SK-N-SH (cell line): ENCODE data around the gene FNDC11. TPM values are rescaled to one million over a fixed set of nuclear protein-coding genes. Genes with fewer than 3 reads are reported as not detected.

Source experiments
- CTCF ChIA-PET: fragments of 300-600, 350-600 bp; formaldehyde crosslinking; extraction: SDS; loops from one replicate; lab custom pipeline; 2021; lab: Yijun Ruan, JAX
- POLR2A ChIA-PET: fragments of 350-600 bp; sonication (Branson Sonifier 250); formaldehyde crosslinking; extraction: SDS; loops from one replicate; lab custom pipeline; 2020; ENCODE audit warnings: antibody characterized with exemption, inconsistent platforms; lab: Yijun Ruan, JAX
- DNase-seq: peaks from one replicate; pipeline ENCODE4 v3.0.0; 2012
- H2AFZ ChIP-seq: fragments of 200-600 bp; sonication (generic); 2 replicates; pipeline ENCODE4 v1.8.1; 2016; ENCODE audit warnings: antibody characterized with exemption, mild to moderate bottlenecking, low read depth
- H3F3A ChIP-seq: fragments of 200-600 bp; sonication (generic); replicated peaks from 2 replicates; pipeline ENCODE3; 2016; ENCODE audit warnings: antibody characterized with exemption, mild to moderate bottlenecking; ENCODE audit not compliant: insufficient read depth
- H3K27ac ChIP-seq, 2 experiments: fragments of 200-500 bp in 1 of 2; fragments of 200-600 bp in 1 of 2; sonication (Bioruptor generic) in 1 of 2; sonication (generic), shearing (Covaris generic) in 1 of 2; 2 replicates each; pipeline versions ENCODE4 v1.5.1 to v1.6.1; 2014 to 2016; ENCODE audit warnings: low read depth in 2 of 2, inconsistent platforms in 1 of 2, low read length in 1 of 2, mild to moderate bottlenecking in 1 of 2, mixed read lengths in 1 of 2
- H3K27me3 ChIP-seq: fragments of 200-600 bp; sonication (generic), shearing (Covaris generic); 2 replicates; pipeline ENCODE4 v1.6.1; 2016; ENCODE audit warnings: mixed run types; ENCODE audit not compliant: insufficient read depth
- H3K36me3 ChIP-seq, 2 experiments: fragments of 200-500 bp in 1 of 2; fragments of 200-600 bp in 1 of 2; sonication (Bioruptor generic) in 1 of 2; sonication (generic) in 1 of 2; replicated peaks in 1 of 2; 2 replicates each; pipeline versions ENCODE3 to v1.5.1; 2014 to 2016; ENCODE audit warnings: low read length in 1 of 2, mild to moderate bottlenecking in 1 of 2; ENCODE audit not compliant: insufficient read depth in 2 of 2, control insufficient read depth in 1 of 2
- H3K4me1 ChIP-seq, 2 experiments: fragments of 200-500 bp in 1 of 2; fragments of 200-600 bp in 1 of 2; sonication (Bioruptor generic) in 1 of 2; sonication (generic), shearing (Covaris generic) in 1 of 2; 2 replicates each; pipeline versions ENCODE4 v1.5.1 to v1.6.1; 2014 to 2016; ENCODE audit warnings: low read depth in 1 of 2, low read length in 1 of 2, mixed run types in 1 of 2; ENCODE audit not compliant: insufficient read depth in 2 of 2, control insufficient read depth in 1 of 2
- H3K4me2 ChIP-seq: fragments of 200-600 bp; sonication (generic), shearing (Covaris generic); 2 replicates; pipeline ENCODE4 v1.6.1; 2017; ENCODE audit warnings: mixed run types
- H3K4me3 ChIP-seq, 2 experiments: fragments of 200-500 bp in 1 of 2; fragments of 200-600 bp in 1 of 2; sonication (Bioruptor generic) in 1 of 2; sonication (generic), shearing (Covaris generic) in 1 of 2; 2 replicates each; pipeline versions ENCODE4 v1.5.1 to v1.8.1; 2014 to 2016; ENCODE audit warnings: low read depth in 2 of 2, inconsistent platforms in 1 of 2, low read length in 1 of 2, mild to moderate bottlenecking in 1 of 2, mixed read lengths in 1 of 2, moderate library complexity in 1 of 2
- H3K79me2 ChIP-seq: fragments of 200-600 bp; sonication (generic); 2 replicates; pipeline ENCODE4 v1.8.1; 2017; ENCODE audit warnings: mild to moderate bottlenecking; ENCODE audit not compliant: insufficient read depth
- H3K9ac ChIP-seq: fragments of 200-600 bp; sonication (generic); 2 replicates; pipeline ENCODE4 v1.6.1; 2017; ENCODE audit warnings: mixed run types
- H3K9me2 ChIP-seq: fragments of 200-600 bp; sonication (generic); 2 replicates; pipeline ENCODE4 v1.6.1; 2017; ENCODE audit warnings: mixed run types
- H3K9me3 ChIP-seq: fragments of 200-600 bp; sonication (generic); 2 replicates; pipeline ENCODE4 v1.6.1; 2017; ENCODE audit warnings: mixed run types, mild to moderate bottlenecking, moderate library complexity
- H4K20me1 ChIP-seq: fragments of 200-600 bp; sonication (generic); 2 replicates; pipeline ENCODE4 v1.6.1; 2017; ENCODE audit warnings: mild to moderate bottlenecking, mixed run types; ENCODE audit not compliant: insufficient read depth
- CHD2 ChIP-seq: fragments of 150-350 bp; IDR thresholded peaks from 2 replicates; pipeline ENCODE4 v1.6.1; 2018; ENCODE audit warnings: low read length; ENCODE audit not compliant: partially characterized antibody
- CTCF ChIP-seq: fragments of 200-600 bp; sonication (generic); IDR thresholded peaks from 2 replicates; pipeline ENCODE4 v1.6.1; 2017; ENCODE audit warnings: antibody characterized with exemption, mild to moderate bottlenecking, moderate library complexity
- ELF1 ChIP-seq: IDR thresholded peaks from 2 replicates; pipeline ENCODE4 v1.4.0; 2012
- EP300 ChIP-seq, 2 experiments: IDR thresholded peaks; 2 replicates each; pipeline versions ENCODE4 v1.4.0 to v1.6.1; 2012; ENCODE audit warnings: borderline replicate concordance in 1 of 2, low read depth in 1 of 2, low read length in 1 of 2
- FOXJ3 ChIP-seq: sonication (generic); formaldehyde crosslinking; IDR thresholded peaks from 2 replicates; pipeline ENCODE4 v1.5.1; 2020; ENCODE audit warnings: mild to moderate bottlenecking, missing genetic modification reagents
- FOXM1 ChIP-seq: IDR thresholded peaks from 2 replicates; pipeline ENCODE4 v1.4.0; 2012; ENCODE audit warnings: low read depth, mild to moderate bottlenecking
- GABPA ChIP-seq: IDR thresholded peaks from 2 replicates; pipeline ENCODE4 v1.4.0; 2012; ENCODE audit warnings: low read depth, mild to moderate bottlenecking
- NFIC ChIP-seq: IDR thresholded peaks from 2 replicates; pipeline ENCODE4 v1.4.0; 2012; ENCODE audit warnings: borderline replicate concordance
- NRF1 ChIP-seq: IDR thresholded peaks from 2 replicates; pipeline ENCODE4 v1.6.1; 2012; ENCODE audit warnings: low read depth, mild to moderate bottlenecking, low read length
- SIN3A ChIP-seq: IDR thresholded peaks from 2 replicates; pipeline ENCODE4 v1.6.1; 2012; ENCODE audit warnings: low read depth, mild to moderate bottlenecking, low read length, moderate library complexity, borderline replicate concordance
- SMC3 ChIP-seq: IDR thresholded peaks from 2 replicates; pipeline ENCODE4 v1.6.1; 2012; ENCODE audit warnings: low read depth, low read length, improper control_type of control experiment
- YY1 ChIP-seq: IDR thresholded peaks from 2 replicates; pipeline ENCODE4 v1.4.0; 2012; ENCODE audit warnings: low read depth, mild to moderate bottlenecking
- ZBTB33 ChIP-seq: IDR thresholded peaks from 2 replicates; pipeline ENCODE4 v1.4.0; 2012; ENCODE audit warnings: low read depth, borderline replicate concordance
- WGBS: methylation state at CpG from one replicate; pipeline ENCODE4 v1.1.6; 2017; ENCODE audit warnings: low lambda C conversion rate; 5-methylcytosine and 5-hydroxymethylcytosine counted together
- polyA plus RNA-seq, 3 experiments: library from polyadenylated mRNA; depleted of rRNA; stranded (reverse); fragments of >200 nt; gene quantifications; 2 replicates each; pipeline ENCODE4 v1.2.3, GENCODE V29; 2012

The FNDC11 gene
- polyA plus RNA-seq, 1 of the 3 experiments (the other 2 are of a cell fraction) = 5.5 TPM

- Histone ChIP-seq H3K4me3 (no peak within 1 kb of the TSS), H3K9me2 (no peaks in the 10 kb centered on the region), H3K4me1 (peaks cover 0 to 2% of the 10 kb centered on the region in 2 experiments; a peak in 1 of 4 replicates), H3K27me3 (no peaks in the 10 kb centered on the region), H3K9me3 (no peaks in the 10 kb centered on the region), H3K36me3 (no peaks in the 10 kb centered on the region), H2AFZ (no peak within 1 kb of the TSS), H3K79me2 (no peaks in the 10 kb centered on the region), H3K9ac (no peak within 1 kb of the TSS), H4K20me1 (no peaks in the 10 kb centered on the region), H3K27ac (no peak within 1 kb of the TSS), H3K4me2 (no peak within 1 kb of the TSS), H3F3A (peaks cover 7% of the 10 kb centered on the region)
- CTCF ChIA-PET = interaction anchor here (1.0 to 8.2 kb wide), 2 partner anchors 9 to 13 kb away, joined by 3 to 66 read pairs; partner anchors contain the start of gene PTK6
- DNase-seq = peak; percentile 60
- POLR2A ChIA-PET = interaction anchor here (0.8 kb wide), 1 partner anchor 9 kb away, joined by 3 read pairs; no protein-coding TSS in a partner anchor
- 80% methylated on average over 19 of the region's 35 CpGs for WGBS
- no peak for TF ChIP-seq SIN3A
- no peak for TF ChIP-seq ELF1
These were observed 6.1 kb upstream of the FNDC11 start, which contains the start of gene SRMS for GRCh38 chr20:63547725-63548480. TSS of gene SRMS (minus strand) at chr20:63547749. CDS start at chr20:63547463, 286 bp downstream.

GRCh38 chr20:63548542-63548941, 5.4 kb upstream of the FNDC11 start:
- Histone ChIP-seq H3F3A (peaks cover 9% of the 10 kb centered on the region), H4K20me1 (no peaks in the 10 kb centered on the region), H3K36me3 (no peaks in the 10 kb centered on the region), H3K79me2 (no peaks in the 10 kb centered on the region), H3K9me2 (no peaks in the 10 kb centered on the region), H2AFZ (no peak overlapping the region), H3K4me3 (no peak overlapping the region), H3K9me3 (no peaks in the 10 kb centered on the region), H3K4me1 (peaks cover 0 to 3% of the 10 kb centered on the region in 2 experiments; a peak in 1 of 4 replicates), H3K9ac (no peak overlapping the region), H3K27me3 (no peaks in the 10 kb centered on the region), H3K4me2 (no peak overlapping the region), H3K27ac (no peak overlapping the region)
- CTCF ChIA-PET = interaction anchor here (8.2 kb wide), 1 partner anchor 9 kb away, joined by 66 read pairs; the partner anchor contains the start of gene PTK6
- WGBS = 74% methylated on average over 7 of the region's 11 CpGs
- POLR2A ChIA-PET = interaction anchor here (0.8 kb wide), 1 partner anchor 9 kb away, joined by 3 read pairs; no protein-coding TSS in a partner anchor
- TF ChIP-seq NRF1 (no peak), CTCF (no peak), FOXJ3 (CRISPR knock-in tag) (no peak), SIN3A (no peak), SMC3 (no peak), EP300 (IDR thresholded peaks at IDR 0.05; ENCODE audit: borderline replicate concordance in 1 of 2, low read depth in 1 of 2, low read length in 1 of 2) (no peak), ZBTB33 (no peak), CHD2 (no peak), GABPA (no peak), NFIC (no peak), FOXM1 (no peak), YY1 (no peak)
- no peak for DNase-seq
